ENCODE measurements around the gene JDP2.

Gene JDP2

GRCh38 chr14:75438486-75439080 lies 10.8 kb downstream of the JDP2 start:
- no peak for FAIRE-seq

- no peak for FAIRE-seq
Observed at GRCh38 chr14:75439989-75440388, 12.2 kb downstream of the JDP2 start.

DNA sequence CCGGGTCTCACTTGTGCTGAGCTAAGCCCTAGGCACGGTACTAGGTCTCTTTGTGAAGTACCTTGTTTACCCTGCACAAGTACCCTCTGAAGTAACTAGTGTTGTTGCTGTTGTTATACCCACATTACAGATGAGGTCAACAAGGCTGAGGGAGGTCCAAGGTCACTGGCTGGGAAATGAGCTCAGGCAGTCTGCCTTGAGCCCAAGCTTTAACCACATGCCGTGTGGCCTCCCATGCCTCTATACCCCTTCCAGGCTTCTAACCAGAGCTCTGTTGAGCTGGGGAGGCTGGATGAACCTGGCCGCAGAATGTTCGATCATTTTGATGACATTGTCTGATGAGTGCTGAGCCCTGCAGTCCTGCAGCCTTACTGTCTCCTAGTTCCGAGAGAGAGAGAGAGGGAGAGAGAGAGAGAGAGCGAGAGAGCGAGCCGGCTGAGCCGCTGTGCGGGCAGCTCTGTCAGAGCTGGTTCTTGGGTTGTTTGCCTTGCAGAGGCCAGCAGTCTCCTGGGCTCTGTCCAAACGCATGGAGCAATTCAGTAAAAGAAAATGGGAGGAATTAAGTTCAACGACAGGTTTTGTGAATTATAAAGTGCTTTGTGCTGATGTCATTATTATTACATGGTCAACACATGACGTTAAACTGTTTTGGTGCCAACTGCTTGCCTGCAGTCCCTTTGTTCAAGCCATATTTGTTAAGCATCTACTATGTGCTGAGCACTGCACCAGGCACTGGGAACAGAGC lies 13.1 kb downstream of the JDP2 start:
- no peak for FAIRE-seq

DNA sequence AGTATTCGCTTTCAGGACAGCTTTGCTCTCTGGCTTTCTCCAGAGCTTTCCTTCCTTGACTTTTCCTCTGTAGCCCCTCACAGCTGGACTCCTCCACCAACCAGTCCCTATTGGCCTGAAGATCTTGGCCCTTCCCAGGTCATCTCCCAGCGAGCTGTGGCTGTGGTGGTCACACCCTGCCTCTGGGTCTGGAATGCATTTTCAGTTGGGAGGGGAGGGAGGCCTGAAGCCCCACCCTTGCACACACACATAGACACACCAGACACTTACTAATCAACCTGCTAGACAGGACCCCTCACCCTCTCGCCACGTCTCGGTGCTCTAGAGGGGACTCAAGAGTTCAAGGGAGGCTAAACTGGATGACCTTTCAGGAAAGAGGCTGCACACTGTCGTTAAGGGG lies 13.9 kb downstream of the JDP2 start:
- no peak for FAIRE-seq

GRCh38 chr14:75442166-75442565 lies 14.3 kb downstream of the JDP2 start:
- FAIRE-seq = no peak

DNA sequence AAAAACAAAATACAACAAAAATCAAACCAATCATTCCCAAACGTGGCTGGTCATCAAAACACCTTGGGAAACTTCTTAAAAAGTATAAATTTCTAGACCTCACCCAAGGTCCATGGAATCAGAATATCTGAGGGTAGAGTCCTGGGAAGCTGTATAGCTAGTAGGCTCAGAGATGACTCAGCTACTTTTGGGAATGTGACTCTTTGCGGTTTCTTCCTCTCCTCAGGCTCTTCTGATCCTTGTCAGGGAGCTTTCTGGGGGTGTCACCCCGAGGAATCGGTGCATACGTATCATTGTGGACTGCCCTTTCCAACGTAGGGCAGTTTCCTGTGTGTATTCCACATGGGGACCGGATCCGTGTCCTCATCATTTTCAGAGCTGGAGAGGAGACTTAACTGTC lies 14.8 kb downstream of the JDP2 start:
- FAIRE-seq = no peak

- FAIRE-seq = no peak
Observed at GRCh38 chr14:75443203-75443969, 15.6 kb downstream of the JDP2 start.

DNA sequence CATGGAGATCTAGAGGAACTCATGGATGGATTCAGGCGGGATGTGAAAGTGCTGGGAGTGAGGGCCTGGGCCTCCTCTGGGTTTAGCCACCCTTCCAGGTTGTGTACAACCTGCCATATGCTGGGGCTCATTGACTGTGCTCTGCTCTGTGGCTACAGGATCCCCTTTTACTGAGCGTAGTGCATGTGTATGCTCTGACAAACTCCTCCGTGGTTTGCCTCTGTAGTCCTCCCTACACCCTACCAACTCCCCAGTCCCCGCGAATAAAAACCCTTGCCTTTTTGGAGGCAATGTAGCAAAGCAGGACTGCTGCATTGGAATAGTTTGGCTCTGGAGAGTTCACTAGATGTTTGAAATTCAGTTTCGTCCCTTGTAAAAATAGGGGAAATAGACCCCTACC lies 17.4 kb downstream of the JDP2 start:
- no peak for FAIRE-seq

GRCh38 chr14:75445963-75446362 lies 18.1 kb downstream of the JDP2 start:
- FAIRE-seq = no peak

GRCh38 chr14:75446447-75446846 lies 18.6 kb downstream of the JDP2 start:
- no peak for FAIRE-seq

- no peak for FAIRE-seq
Observed at GRCh38 chr14:75448209-75448608, 20.4 kb downstream of the JDP2 start.

GRCh38 chr14:75449036-75449435 lies 21.2 kb downstream of the JDP2 start:
- FAIRE-seq = no peak

- FAIRE-seq = no peak
Observed at GRCh38 chr14:75449696-75450095, 21.9 kb downstream of the JDP2 start.

DNA sequence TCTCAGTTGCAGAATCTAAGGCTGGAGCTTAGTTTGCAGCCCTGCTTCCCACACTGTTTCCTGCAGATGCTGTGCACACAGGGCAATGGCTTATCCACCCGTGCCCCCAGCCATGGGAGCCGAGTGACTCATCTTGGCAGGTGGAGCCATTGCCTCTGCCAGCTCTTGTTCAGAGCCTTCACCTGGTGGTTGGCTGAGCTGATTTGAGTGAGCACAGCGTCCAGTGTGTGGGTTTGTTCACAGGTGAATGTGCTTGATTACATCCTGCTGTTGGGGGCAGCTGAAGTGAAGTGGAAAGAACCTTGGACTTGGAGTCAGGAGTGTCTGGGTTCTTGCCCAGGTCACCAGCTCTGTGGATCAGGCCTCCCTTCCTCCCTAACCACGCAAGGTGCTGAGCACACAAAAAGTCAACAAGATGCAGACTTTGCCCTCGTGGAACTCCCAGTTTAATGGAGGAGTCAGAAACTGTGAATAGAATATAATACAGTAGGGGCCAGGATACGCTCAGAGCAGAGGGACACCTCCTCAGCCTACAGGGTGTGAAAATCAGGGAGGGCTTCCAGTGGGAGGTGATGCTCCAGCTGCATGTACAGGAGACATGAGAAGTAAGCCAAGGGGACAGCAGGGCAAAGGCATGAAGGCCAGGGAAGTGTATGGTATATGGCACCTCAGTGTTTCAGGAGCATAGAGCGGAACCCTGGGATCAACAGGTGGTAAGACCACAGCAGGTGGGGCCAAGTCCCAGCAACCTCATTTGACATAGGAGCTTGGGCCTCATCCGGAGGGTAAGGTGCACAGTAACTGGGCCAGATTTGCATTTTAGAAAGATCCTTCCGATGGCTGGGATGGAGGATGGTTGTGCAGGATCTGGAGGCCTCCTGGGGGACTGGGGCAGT lies 22.8 kb downstream of the JDP2 start:
- FAIRE-seq = no peak

DNA sequence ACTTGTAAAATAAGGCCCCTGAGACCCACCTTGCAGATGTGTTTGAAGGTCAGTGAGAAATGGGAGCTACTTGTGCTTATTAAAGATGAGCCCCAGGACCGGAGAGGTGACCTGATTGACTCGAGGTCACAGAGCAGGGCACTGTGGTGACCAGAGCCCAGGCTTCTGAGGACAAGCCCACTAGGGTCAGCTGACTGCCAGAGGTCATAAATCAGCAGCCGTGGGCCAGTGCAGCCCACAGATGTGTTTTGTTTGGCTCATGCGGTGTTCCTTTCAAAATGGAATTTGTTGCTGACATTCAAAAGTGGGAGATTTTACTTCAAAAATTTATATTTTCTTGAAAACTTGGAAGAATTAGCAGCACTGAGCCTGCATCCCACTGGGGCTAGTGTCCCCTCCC lies 24.5 kb downstream of the JDP2 start:
- FAIRE-seq = no peak

DNA sequence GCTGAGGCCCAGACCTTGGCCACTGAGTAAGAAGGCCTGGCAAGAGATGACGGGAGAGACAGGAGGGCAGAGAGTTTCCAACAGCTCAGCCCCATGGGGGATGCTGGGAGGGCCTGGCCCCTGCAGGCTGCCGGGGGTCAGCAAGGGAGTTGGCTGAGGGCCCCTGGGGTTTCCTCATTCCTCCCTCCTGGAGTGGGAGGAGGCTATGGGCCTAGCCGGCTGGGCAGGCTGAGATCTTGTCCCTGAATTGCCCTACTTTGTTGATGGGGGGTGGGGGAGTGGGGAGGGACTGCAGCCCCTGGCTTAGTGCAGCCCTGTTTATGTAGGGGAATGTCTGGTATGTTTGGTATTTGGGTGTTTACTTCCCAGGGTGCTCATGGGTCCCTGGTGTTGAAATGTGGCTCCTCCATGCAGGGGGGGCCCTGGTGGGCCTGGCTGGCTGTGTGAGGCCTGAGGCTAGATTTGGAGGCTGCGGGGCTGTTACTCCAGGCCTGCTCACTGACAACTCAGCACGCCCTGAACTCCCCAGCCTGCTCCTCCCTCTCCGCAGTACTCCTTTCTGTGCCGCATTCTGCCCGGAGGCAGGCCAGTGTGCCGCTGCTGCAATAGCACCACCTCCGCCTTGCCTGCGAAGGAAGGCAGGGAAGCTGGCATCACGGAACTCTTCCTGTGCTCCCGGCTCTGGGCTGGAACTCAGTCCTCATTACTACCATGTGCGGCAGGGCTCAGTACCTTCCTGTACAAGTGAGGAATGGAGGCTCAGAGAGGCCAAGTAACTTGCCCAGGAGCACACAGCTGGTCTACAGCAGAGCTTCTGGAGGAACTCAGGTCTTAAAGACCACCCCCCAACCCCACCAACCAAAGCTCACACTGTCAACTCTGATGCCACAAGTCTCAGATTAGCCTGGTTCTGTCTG lies 25.3 kb downstream of the JDP2 start:
- FAIRE-seq = no peak

DNA sequence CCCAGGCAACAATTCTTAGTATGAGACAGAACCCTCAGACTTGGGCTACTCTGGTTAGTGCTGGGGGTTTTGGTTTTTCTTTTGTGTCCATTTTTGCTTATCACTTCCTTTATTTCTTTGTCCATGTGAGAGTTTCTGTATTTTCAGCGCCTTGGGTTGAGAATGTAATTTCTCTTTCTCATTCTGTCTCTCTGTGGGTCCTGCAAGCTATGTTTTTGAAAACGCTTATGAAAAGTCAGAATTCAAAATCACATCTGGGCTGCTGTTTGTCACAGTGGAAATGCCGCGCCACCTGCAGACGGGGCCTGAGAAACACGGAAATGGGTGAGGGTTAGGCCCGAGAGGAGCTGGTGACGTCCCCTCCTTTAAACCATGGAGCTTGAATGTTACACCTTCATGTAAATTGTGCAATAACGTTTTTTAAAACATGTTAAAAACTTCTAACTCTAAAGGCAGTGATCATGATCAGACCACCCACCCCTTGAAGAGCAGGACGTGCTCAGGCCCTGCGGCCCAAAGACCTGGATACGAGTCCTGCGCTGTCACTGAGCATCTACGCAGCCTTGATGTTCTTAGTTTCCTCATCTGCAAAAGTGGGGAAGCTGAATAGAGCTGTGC lies 26.1 kb downstream of the JDP2 start:
- no peak for FAIRE-seq

DNA sequence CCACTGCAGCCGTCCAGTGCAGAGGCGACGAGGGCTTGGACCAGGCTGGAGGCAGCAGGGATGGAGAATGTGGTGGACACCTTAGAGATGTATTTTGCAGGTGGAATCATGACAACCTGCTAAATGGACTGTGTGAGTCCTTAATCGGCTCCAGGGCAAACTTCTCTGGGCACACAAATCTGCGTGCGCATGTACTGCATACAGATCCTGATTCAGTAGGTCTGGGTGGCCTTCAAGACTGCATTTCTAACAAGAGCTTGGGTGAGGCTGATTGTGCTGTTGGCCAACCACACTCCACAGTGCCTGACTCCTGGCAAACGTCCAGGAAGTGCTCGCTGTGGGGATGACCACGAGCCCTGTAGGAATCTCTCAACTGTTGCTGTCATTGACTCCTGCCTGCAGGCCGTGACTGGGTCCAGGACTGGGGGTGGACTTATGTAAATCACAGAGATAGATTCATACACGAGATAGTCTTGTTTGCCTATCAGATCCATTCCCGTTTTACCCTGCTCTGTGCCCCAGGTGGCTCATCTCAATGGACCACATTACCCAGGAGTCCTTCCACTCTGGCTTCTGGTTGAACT lies 27.2 kb downstream of the JDP2 start:
- FAIRE-seq = no peak

DNA sequence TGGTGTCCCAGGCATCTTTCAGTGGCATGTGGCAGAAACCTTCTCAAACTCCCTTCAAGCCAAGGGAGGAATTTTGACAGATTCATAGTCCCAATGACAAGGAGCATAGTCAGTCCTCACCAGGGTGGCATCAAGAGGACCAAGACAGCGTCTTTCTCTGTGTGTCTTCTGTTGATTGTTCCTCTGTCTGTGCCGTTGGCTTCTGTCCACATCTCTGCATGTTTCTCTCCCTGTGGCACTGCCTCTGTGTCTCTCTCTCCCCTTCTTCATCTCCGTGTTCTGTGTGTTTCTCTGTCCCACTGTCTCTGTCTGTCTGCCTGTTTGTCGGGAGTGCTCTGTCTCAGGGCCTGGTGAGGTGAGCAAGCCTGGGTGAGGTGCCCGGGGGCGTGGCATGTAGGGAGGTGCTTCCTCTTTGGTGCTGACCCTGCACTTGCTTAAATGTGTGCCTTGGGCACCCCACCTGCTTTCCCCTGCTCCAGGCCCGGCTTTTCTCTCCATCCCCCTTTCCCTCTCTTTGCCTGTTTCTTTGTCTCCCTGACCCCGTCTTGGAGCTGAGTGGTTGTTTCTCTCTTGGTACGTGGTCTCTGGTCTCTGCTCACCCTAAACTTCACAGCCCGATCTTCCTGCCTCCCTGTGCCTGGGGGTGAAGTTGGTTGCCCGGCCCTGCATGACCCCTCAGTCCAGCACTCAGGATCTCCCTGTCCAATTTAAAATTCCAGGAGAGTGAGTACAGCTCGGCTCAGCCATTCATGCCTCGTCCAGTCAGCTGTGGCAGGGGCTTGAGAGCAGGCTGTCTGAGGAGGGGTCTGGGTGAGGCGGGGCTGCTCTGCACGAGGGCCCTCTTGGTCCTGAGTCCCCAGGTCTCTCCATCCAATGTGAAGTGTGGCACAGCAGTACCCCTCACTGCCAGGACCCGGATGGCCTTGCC lies 28.5 kb downstream of the JDP2 start:
- no peak for FAIRE-seq

DNA sequence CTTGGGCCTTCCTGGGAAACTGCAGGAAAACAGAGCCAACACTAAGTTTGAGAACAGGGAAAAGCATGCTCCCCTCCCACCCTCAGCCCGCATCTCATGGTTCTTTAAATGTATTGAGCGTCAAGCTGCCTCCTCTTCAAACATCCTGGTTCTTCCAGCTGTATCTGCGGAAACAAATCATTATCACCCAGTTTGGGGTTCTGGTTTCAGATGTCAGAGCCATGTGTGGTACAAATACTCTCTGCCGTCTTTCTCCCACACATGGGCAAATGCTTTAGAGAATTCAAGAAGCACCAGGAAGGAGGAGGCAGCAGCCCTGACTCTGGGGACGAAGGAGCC lies 29.1 kb downstream of the JDP2 start:
- FAIRE-seq = no peak
